SH-SY5Y (cell line): ENCODE results near the gene VGF.

Experiments
- GATA2 ChIP-seq: IDR thresholded peaks from 2 replicates; pipeline ENCODE4 v1.6.1; 2011; ENCODE audit warnings: mild to moderate bottlenecking, low read depth, low read length
- GATA3 ChIP-seq: IDR thresholded peaks from 2 replicates; pipeline ENCODE4 v1.6.1; 2011; ENCODE audit warnings: low read depth, mild to moderate bottlenecking, low read length, moderate library complexity

GRCh38 chr7:101168412-101169049 is 3.2 kb upstream of the VGF start:
- no peak for TF ChIP-seq GATA2
- TF ChIP-seq GATA3: no peak
